ENCODE data around the gene ZNF770. TPM values are rescaled to one million over a fixed set of nuclear protein-coding genes. Genes with fewer than 3 reads are reported as not detected.

Gene ZNF770
- polyA plus RNA-seq, 2 of the 4 experiments (the other 2 are of a cell fraction), result 24.9 to 46.2 TPM

DNA sequence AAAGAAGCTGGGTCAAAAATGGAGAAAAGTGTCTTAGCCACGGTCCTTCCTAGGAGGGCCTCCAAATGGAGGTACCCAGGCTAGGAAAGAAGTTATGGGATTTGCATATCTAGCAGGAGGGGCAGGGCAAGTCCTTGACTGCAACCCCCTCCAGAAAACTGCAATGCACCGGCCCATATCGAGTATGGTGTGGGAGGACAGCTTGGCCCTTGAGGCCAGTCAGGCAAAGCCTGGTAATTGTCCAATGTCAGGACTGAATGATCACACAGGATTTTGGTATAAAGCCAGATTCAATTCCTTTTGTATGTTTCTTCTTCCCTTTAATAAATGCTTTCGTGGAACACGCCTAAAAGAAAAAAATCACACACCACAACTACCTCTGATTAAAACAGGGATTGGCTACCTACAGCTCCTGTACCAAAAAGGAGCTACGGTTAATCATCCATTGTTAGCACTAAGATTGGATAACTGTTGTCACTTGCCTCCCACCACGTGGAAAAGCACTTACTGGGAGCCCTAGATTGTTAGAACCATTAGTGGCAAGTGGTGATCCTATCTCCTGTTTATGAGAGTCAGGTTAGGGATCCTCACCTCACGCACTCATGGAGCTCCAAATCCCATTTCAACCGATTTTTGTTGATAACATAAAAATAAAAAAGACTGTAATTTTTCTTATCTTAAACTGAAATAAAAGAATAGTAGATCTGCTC is 1.2 kb downstream of the ZNF770 start:
- no peak for ATAC-seq

DNA sequence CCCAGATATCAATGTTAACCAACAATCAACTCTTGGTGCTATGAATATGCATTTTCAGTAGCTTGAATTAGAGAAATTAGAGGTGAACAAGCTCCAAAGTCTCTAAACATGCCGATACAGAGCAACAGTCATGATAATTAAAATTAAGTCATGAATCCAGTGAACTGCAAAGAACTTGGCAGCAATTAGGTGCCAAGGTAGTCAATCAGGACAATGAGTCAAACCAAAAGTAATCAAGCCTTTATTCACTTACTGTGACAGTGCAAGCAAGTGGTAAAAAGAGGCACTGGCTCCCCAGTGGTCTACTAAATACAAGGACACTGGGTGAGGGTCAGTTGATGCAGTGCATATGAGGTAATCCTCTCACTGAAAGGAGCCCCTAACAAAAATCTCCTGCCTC is 1.8 kb downstream of the ZNF770 start:
- Histone ChIP-seq H3K9me3 (no peaks in the 10 kb centered on the region), H3K4me1 (peaks cover 28% of the 10 kb centered on the region), H3K27ac (peak overlapping the region; percentile 95 to 98; a peak in 4 of 6 replicates), H3K4me3 (peak overlapping the region; percentile 96), H3K4me2 (peak overlapping the region; percentile 87)
- 73% methylated on average over 1 of the region's 1 CpG for WGBS (ENCODE audit: missing lambda C conversion rate)
- no peak for TF ChIP-seq CHD4 (IDR thresholded peaks at IDR 0.05; ENCODE audit: borderline replicate concordance)
- no peak for DNase-seq (ENCODE audit: low read depth in 1 of 2, low spot score in 1 of 2)
- ATAC-seq, result no peak
- ChIA-PET POLR2A (interaction anchor here (3.0 to 3.6 kb wide), 2 partner anchors 17 kb away, joined by 21 to 104 read pairs; partner anchors contain the start of gene AQR), CTCF (interaction anchor here (0.9 to 3.2 kb wide), 2 partner anchors 9 to 16 kb away, joined by 3 to 22 read pairs; partner anchors contain the start of gene AQR)
- no peak for FAIRE-seq

More for the DNA sequence above, 1.2 kb downstream of the ZNF770 start:
- DNase-seq (ENCODE audit: low read depth in 1 of 2, low spot score in 1 of 2) (no peak), FAIRE-seq (no peak)
- Histone ChIP-seq H3K4me3 (peak overlapping the region; percentile 96), H3K9me3 (no peaks in the 10 kb centered on the region), H3K4me1 (peaks cover 28% of the 10 kb centered on the region), H3K4me2 (peak overlapping the region; percentile 87), H3K27ac (peak overlapping the region; percentile 95 to 98)
- TF ChIP-seq RNF2 (IDR thresholded peaks at IDR 0.05; ENCODE audit: borderline replicate concordance, low read depth) (no peak), FOXS1 (CRISPR knock-in tag; IDR thresholded peaks at IDR 0.05) (no peak), TFCP2L1 (CRISPR knock-in tag; IDR thresholded peaks at IDR 0.05) (no peak)
- TF ChIP-seq, protein P1, sequence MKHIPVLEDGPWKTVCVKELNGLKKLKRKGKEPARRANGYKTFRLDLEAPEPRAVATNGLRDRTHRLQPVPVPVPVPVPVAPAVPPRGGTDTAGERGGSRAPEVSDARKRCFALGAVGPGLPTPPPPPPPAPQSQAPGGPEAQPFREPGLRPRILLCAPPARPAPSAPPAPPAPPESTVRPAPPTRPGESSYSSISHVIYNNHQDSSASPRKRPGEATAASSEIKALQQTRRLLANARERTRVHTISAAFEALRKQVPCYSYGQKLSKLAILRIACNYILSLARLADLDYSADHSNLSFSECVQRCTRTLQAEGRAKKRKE (CRISPR knock-in tag; IDR thresholded peaks at IDR 0.05; ENCODE audit: low read depth), result no peak
- whole genome bisulfite sequencing (ENCODE audit: missing lambda C conversion rate), result 9% methylated on average over 9 of the region's 9 CpGs
- POLR2A ChIA-PET, result interaction anchor here (1.0 to 3.0 kb wide), 4 partner anchors 12 to 32 kb away, joined by 3 to 104 read pairs (median 18); partner anchors contain the start of gene AQR
- CTCF ChIA-PET, result interaction anchor here (0.9 to 3.2 kb wide), 3 partner anchors 9 to 17 kb away, joined by 3 to 22 read pairs (median 15); partner anchors contain the start of gene AQR

DNA sequence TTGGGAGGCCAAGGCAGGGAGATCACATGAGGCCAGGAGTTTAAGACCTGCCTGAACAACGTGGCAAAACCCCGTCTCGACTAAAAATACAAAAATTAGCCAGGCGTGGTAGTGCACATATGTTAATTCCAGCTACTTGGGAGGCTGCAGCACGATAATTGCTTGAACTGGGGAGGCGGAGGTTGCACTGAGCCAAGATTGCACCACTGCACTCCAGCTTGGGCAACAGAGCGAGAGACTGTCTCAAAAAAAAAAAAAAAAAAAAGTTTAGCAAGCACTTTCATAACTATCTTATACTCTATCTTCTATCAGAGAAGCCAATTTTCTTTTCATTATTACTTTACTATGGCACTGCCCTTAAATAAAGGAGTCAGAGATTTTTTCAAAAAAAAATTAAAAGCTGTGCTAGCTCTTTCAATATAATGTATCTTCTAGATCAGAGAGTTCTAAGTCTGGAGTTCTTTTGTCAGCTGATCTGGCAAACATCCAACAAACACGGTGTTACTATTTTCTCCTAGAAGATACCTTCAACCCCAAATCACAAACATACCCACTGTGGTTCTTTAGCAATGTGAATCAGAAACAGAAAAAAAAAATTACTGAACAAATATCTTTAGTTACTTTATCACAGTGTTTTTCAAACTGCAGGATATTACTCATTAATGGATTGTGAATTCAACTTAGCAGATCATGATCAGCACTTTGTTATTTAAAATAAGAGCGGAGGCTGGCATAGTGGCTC is 3.0 kb downstream of the ZNF770 start:
- DNase-seq (ENCODE audit: low read depth in 1 of 2, low spot score in 1 of 2) (no peak), FAIRE-seq (no peak), ATAC-seq (no peak)
- ChIA-PET CTCF (interaction anchor here (0.6 to 3.2 kb wide), 4 partner anchors 9 to 322 kb away, joined by 3 to 22 read pairs (median 3); partner anchors contain the start of gene AQR), POLR2A (interaction anchor here (3.6 kb wide), 1 partner anchor 15 kb away, joined by 21 read pairs; the partner anchor contains the start of gene AQR)
- Histone ChIP-seq H3K4me1 (peaks cover 28% of the 10 kb centered on the region), H3K9me3 (no peaks in the 10 kb centered on the region), H3K4me2 (peak overlapping the region; percentile 87), H3K27ac (no peak overlapping the region), H3K4me3 (no peak overlapping the region)
- TF ChIP-seq, protein P2, sequence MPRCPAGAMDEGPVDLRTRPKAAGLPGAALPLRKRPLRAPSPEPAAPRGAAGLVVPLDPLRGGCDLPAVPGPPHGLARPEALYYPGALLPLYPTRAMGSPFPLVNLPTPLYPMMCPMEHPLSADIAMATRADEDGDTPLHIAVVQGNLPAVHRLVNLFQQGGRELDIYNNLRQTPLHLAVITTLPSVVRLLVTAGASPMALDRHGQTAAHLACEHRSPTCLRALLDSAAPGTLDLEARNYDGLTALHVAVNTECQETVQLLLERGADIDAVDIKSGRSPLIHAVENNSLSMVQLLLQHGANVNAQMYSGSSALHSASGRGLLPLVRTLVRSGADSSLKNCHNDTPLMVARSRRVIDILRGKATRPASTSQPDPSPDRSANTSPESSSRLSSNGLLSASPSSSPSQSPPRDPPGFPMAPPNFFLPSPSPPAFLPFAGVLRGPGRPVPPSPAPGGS (IDR thresholded peaks at IDR 0.05), result no peak
- no peak for TF ChIP-seq CHD4 (IDR thresholded peaks at IDR 0.05; ENCODE audit: borderline replicate concordance)
- TF ChIP-seq RCOR1 (IDR thresholded peaks at IDR 0.05; ENCODE audit: low read depth, low read length), result no peak
- TF ChIP-seq, protein P1 (CRISPR knock-in tag; IDR thresholded peaks at IDR 0.05; ENCODE audit: low read depth), result no peak
- TF ChIP-seq, protein P3, sequence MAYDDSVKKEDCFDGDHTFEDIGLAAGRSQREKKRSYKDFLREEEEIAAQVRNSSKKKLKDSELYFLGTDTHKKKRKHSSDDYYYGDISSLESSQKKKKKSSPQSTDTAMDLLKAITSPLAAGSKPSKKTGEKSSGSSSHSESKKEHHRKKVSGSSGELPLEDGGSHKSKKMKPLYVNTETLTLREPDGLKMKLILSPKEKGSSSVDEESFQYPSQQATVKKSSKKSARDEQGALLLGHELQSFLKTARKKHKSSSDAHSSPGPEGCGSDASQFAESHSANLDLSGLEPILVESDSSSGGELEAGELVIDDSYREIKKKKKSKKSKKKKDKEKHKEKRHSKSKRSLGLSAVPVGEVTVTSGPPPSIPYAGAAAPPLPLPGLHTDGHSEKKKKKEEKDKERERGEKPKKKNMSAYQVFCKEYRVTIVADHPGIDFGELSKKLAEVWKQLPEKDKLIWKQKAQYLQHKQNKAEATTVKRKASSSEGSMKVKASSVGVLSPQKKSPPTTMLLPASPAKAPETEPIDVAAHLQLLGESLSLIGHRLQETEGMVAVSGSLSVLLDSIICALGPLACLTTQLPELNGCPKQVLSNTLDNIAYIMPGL (CRISPR knock-in tag; IDR thresholded peaks at IDR 0.05; ENCODE audit: borderline replicate concordance), result no peak
- no peak for TF ChIP-seq KDM5A (IDR thresholded peaks at IDR 0.05)
- TF ChIP-seq GATA3 (IDR thresholded peaks at IDR 0.05; ENCODE audit: borderline replicate concordance), result no peak
- TF ChIP-seq, protein P4, sequence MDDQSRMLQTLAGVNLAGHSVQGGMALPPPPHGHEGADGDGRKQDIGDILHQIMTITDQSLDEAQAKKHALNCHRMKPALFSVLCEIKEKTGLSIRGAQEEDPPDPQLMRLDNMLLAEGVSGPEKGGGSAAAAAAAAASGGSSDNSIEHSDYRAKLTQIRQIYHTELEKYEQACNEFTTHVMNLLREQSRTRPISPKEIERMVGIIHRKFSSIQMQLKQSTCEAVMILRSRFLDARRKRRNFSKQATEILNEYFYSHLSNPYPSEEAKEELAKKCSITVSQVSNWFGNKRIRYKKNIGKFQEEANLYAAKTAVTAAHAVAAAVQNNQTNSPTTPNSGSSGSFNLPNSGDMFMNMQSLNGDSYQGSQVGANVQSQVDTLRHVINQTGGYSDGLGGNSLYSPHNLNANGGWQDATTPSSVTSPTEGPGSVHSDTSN (IDR thresholded peaks at IDR 0.05), result no peak
- no peak for TF ChIP-seq JUNB (IDR thresholded peaks at IDR 0.05)
- no peak for TF ChIP-seq ZC3H11A (IDR thresholded peaks at IDR 0.05)
- TF ChIP-seq MAFK (IDR thresholded peaks at IDR 0.05; ENCODE audit: partially characterized antibody), result no peak
- TF ChIP-seq SMC3 (IDR thresholded peaks at IDR 0.05), result no peak
- no peak for TF ChIP-seq EP300 (IDR thresholded peaks at IDR 0.05)
- TF ChIP-seq ZFP36 (IDR thresholded peaks at IDR 0.05; ENCODE audit: borderline replicate concordance, partially characterized antibody), result no peak
- TF ChIP-seq, protein P5, sequence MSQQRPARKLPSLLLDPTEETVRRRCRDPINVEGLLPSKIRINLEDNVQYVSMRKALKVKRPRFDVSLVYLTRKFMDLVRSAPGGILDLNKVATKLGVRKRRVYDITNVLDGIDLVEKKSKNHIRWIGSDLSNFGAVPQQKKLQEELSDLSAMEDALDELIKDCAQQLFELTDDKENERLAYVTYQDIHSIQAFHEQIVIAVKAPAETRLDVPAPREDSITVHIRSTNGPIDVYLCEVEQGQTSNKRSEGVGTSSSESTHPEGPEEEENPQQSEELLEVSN (IDR thresholded peaks at IDR 0.05; ENCODE audit: borderline replicate concordance, low read depth), result no peak
- TF ChIP-seq HOXB13 (CRISPR knock-in tag; IDR thresholded peaks at IDR 0.05; ENCODE audit: low read depth), result no peak
- no peak for TF ChIP-seq EHF (CRISPR knock-in tag; IDR thresholded peaks at IDR 0.05)
- WGBS (ENCODE audit: missing lambda C conversion rate), result 81% methylated on average over 9 of the region's 9 CpGs
